OCI-LY3 (cell line): ENCODE data around the gene ARHGEF28.
A peak's percentile ranks its signal among the peaks of the same experiment; 100 is the strongest.

ENCODE experiments used
- CTCF ChIP-seq: fragments of 200-600, 300-600 bp; sonication (generic); IDR thresholded peaks from 2 replicates; pipeline ENCODE4 v1.5.1; 2014; ENCODE audit warnings: antibody characterized with exemption, low read length, low read depth
- EZH2phosphoT487 ChIP-seq: fragments of 200-600 bp; shearing (Covaris generic); IDR thresholded peaks from 2 replicates; pipeline ENCODE4 v1.6.1; 2018; ENCODE audit warnings: antibody characterized with exemption, mixed run types, low read depth

GRCh38 chr5:73783828-73784227 lies 157.8 kb downstream of the ARHGEF28 start:
- peak; percentile 37 for TF ChIP-seq CTCF
- TF ChIP-seq EZH2phosphoT487, result no peak
